Measurements from ENCODE around the gene AEBP2.
"Not testable (repeated sequence)": the region's sequence is repeated elsewhere in the genome, so short reads cannot be mapped to it uniquely, and the experiment has no call there.

The AEBP2 gene

DNA sequence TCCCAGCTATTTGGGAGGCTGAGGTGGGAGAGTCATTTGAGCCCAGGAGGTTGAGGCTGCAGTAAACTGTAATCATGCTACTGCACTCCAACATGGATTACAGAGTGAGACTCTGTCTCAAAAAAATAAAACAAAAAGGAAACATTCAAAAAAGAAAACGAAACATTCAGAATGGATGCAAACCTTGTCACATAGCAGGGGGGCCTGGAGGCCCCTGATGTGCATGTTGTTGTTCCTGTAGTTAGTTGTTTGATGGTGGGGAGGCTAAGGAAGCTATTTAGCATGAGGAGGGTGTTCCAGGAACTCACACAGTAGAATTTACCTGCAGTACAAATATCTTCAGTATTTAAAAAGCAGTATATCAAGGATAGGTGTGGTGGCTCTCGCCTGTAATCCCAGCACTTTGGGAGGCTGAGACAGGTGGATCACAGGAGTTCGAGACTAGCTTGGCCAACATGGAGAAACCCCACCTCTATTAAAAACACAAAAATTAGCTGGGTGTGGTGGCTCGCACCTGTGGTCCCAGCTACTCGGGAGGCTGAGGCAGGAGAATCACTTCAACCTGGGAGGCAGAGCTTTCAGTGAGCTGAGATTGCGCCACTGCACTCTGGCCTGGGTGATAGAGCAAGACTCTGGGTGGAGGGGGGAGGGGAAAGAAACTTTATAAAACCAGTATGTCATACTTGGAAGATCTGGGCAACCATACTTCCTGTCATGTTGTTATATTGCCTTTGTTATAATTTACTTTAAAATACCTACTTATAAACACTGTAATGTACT lies 17.6 kb upstream of the AEBP2 start:
- no peak for DNase-seq (ENCODE audit: low read depth, low spot score)

- no peak for DNase-seq (ENCODE audit: low read depth, low spot score)
Measured at GRCh38 chr12:19423166-19423930, 15.9 kb upstream of the AEBP2 start.

GRCh38 chr12:19428246-19428645 lies 11.0 kb upstream of the AEBP2 start:
- DNase-seq (ENCODE audit: low read depth, low spot score), result no peak

DNA sequence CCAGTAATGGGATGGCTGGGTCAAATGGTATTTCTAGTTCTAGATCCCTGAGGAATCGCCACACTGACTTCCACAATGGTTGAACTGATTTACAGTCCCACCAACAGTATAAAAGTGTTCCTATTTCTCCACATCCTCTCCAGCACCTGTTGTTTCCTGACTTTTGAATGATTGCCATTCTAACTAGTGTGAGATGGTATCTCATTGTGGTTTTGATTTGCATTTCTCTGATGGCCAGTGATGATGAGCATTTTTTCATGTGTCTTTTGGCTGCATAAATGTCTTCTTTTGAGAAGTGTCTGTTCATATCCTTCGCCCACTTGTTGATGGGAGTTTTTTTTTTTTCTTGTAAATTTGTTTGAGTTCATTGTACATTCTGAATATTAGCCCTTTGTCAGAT lies 9.8 kb upstream of the AEBP2 start:
- DNase-seq (ENCODE audit: low read depth, low spot score), result not testable (repeated sequence)

DNA sequence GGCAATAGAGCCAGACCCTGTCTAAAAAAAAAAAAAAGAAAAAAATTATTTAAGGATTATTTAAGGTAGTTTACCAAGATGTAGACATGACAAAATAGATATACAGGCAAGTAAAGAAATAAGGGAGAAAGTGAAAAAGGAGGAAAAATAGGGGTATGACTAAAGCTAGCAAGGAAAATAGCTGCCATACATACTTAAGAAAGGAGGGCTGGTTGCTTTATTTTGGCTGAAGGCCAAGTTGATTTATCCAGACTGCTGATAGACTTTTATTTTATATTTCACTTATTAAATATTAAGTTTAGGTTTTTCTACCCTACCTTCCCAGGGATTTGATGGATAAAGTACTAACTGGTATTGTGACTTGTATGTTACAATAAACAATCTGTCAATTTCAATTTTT lies 8.3 kb upstream of the AEBP2 start:
- DNase-seq (ENCODE audit: low read depth, low spot score), result no peak

DNA sequence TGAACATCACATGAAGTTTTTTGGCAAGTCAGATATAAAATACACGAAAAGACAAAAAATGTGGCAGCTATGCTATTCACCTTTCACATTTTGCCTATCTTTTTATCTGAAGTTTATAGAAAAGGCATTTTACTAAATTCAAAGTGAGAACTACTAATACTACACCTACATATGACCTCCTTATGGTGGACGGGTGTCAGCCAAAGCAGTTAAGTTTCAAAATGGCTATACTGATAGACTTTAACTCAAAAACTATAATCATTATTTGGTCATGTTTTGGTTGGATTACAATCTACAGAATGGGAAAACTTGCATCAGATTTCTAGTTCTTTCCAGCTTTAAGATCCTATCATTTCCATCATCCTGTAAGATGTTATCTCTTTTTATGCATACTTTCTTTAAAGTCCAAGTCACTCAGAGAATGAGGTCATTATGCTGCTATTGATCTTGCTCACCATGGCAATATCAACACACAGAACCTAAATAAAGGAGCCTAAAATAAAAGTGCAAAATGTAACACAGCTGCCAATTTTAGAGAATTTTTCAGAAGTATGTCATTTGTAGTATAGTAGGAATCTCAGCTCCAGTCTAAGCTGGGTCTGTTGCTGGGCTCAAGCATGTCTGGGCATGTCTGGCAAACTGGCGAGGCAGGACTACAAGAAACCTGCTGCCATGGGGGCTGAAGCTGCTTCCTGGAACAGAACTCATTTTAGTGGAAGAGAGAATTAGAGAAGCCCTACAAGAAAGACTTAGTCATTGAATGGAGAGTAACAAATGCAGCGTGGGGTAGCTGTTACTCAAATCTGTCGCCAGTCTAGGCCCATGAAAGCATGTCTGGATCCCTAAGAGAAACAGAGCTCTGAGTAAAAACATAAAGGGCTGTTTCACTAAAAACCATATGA lies 7.6 kb upstream of the AEBP2 start:
- DNase-seq (ENCODE audit: low read depth, low spot score), result no peak

- no peak for DNase-seq (ENCODE audit: low read depth, low spot score)
Measured at GRCh38 chr12:19432309-19433170, 6.8 kb upstream of the AEBP2 start.

- DNase-seq (ENCODE audit: low read depth, low spot score), result no peak
Measured at GRCh38 chr12:19434538-19434937, 4.8 kb upstream of the AEBP2 start.

DNA sequence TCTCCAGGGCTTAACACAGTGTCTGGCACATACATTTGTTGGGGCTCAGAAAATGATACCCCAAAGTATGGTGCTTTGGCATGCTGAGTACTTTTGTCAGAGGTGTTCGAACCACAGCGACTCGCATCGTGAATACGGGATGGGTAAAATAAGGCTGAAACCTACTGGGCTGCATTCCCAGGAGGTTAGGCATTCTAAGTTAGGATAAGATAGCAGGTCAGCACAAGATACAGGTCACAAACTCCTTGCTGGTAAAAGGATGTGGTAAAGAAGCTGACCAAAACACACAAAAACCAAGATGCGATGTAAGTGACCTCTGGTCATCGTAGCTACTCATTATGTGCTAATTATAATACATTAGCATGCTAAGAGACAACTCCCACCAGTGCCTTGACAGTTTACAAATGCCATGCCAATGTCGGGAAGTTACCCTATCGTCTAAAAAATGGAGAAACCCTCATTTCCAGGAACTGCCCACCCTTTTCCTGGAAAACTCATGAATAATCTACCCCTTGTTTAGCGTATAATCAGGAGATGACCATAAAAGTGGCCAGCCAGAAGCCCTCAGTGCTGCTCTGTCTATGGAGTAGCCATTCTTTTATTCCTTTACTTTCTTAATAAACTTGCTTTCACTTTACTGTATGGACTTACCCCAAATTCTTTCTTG lies 3.3 kb upstream of the AEBP2 start:
- no peak for DNase-seq (ENCODE audit: low read depth, low spot score)

DNA sequence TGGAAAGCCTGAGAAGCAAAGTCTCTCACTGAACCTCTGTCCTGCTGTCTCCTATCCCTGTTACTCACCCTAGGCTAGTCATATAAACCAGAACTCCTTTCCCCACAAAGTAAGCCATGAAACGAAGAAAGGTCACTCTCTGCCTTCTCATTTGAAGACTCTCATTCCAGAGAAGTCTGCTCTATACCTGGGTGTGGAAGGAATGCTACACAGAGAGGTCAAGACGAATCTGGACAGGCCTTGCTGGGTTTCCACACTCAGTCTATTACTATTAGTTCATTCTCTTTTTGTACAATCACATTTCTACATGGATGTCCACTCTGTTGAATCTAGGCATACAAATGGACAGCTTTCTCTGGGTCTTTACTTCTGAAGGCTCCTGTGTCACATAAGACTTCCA lies 2.4 kb upstream of the AEBP2 start:
- no peak for DNase-seq (ENCODE audit: low read depth, low spot score)

DNA sequence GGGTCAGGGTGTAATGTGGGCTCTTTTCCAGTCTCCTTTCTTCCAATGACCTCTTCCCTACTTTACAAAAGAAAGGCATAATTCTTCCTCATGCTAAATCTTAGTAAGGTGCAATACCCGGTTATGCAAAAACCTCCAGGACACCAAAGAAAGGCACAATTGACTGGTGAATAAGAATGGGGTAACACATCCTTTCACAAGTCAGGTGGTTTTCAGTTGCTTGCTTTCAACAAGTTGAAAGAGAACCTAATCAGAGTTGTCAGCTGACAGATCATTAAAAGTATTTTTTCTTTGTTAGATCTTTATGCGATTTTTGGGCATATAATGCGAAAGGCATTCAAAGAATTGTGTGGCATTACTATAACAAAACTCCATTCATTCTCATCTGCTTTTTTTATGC lies 1.3 kb upstream of the AEBP2 start:
- no peak for DNase-seq (ENCODE audit: low read depth, low spot score)

- peak; percentile 36 for DNase-seq (ENCODE audit: low read depth, low spot score)
Measured at GRCh38 chr12:19440019-19440858, 947 bp downstream of the AEBP2 start.

DNA sequence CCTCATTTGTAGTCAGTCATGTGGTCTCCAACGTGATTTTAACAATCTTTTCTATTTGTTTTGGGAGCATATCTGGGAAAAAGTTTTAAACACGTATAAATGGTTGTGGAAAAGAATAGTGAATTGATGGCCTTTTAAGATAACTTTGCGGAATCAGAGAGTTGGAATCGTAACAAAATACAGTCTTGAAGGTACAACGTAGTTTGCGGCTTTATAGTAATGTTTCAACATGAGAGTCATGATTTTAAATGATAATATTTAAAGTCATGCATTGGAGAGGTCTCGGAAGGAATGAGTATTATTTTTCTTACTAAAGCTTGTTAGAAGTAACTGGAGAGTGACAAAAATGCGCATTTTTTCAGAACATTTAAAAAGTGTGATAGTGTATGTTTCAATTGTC lies 1.6 kb downstream of the AEBP2 start:
- no peak for DNase-seq (ENCODE audit: low read depth, low spot score)

GRCh38 chr12:19443585-19443984 lies 4.3 kb downstream of the AEBP2 start:
- no peak for DNase-seq (ENCODE audit: low read depth, low spot score)

- no peak for DNase-seq (ENCODE audit: low read depth, low spot score)
Measured at GRCh38 chr12:19444097-19444496, 4.8 kb downstream of the AEBP2 start.

DNA sequence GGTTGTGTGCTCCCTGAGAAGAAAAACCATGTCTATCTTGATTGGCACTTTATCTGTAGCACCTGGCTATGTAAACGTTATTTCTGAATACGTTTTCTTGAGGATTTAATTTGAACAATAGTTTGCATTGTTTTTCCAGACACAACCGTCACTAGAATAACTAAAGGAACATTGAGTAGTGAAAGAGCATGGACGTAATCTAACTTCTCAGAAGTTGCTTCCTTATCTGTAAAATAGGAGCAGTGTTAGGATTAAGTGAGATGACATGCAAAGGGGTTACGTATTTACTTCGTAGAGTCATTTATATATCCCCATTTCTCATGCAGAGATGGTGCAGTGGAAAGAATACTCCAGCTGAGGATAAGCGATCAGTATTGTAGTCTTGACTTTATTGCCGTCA lies 8.1 kb downstream of the AEBP2 start:
- DNase-seq (ENCODE audit: low read depth, low spot score), result no peak

- DNase-seq (ENCODE audit: low read depth, low spot score), result no peak
Measured at GRCh38 chr12:19449814-19450213, 10.5 kb downstream of the AEBP2 start.

- no peak for DNase-seq (ENCODE audit: low read depth, low spot score)
Measured at GRCh38 chr12:19450362-19450761, 11.1 kb downstream of the AEBP2 start.

DNA sequence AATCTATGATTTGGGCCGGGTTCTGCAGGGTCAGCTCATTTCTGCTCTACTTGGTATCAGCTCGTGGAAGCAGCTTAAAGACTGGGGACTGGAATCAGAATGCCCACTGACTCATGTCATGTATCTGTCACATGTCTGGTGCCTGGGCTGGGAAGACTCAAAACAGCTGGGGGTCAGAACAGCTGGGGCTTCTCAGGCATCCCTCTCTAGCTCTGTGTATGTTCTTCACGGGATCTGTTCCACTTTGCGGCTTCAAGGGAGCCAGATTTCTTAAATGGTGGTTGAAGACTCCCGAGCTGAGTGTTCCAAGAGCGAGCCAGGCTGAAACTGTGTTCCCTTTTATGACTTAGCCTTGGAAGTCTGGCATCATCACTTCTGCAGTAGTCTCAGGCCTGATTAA lies 11.9 kb downstream of the AEBP2 start:
- DNase-seq (ENCODE audit: low read depth, low spot score), result no peak

GRCh38 chr12:19453961-19454360 lies 14.7 kb downstream of the AEBP2 start:
- no peak for DNase-seq (ENCODE audit: low read depth, low spot score)

All from activated CD4-positive, CD25-positive, alpha-beta regulatory T cell treated with anti-CD3 and anti-CD28 coated beads, Interleukin-2, amount 50 U/mL, for 16 hours (primary cell).